ENCODE results near the gene PAMR1. TPM values are rescaled to one million over a fixed set of nuclear protein-coding genes. Genes with fewer than 3 reads are reported as not detected.
"Not testable (repeated sequence)": the region's sequence is repeated elsewhere in the genome, so short reads cannot be mapped to it uniquely, and the experiment has no call there.

Gene PAMR1, protein sequence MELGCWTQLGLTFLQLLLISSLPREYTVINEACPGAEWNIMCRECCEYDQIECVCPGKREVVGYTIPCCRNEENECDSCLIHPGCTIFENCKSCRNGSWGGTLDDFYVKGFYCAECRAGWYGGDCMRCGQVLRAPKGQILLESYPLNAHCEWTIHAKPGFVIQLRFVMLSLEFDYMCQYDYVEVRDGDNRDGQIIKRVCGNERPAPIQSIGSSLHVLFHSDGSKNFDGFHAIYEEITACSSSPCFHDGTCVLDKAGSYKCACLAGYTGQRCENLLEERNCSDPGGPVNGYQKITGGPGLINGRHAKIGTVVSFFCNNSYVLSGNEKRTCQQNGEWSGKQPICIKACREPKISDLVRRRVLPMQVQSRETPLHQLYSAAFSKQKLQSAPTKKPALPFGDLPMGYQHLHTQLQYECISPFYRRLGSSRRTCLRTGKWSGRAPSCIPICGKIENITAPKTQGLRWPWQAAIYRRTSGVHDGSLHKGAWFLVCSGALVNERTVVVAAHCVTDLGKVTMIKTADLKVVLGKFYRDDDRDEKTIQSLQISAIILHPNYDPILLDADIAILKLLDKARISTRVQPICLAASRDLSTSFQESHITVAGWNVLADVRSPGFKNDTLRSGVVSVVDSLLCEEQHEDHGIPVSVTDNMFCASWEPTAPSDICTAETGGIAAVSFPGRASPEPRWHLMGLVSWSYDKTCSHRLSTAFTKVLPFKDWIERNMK
- polyA plus RNA-seq (ENCODE audit: insufficient read length in 4 of 4) = 10 to 100 TPM in 1 of 4 donors, 1 to 10 TPM in 3; 3.5 to 11.2 (median 6.2) TPM

- DNase-seq (ENCODE audit: low read depth in 4 of 4, low spot score in 2 of 4) = peak in 2 of 4 donors; percentile 67 to 70
Observed at GRCh38 chr11:35525501-35526175, at the start of gene PAMR1. PAMR1 (minus strand) TSS chr11:35525616; CDS start chr11:35525585, 31 bp downstream.

DNA sequence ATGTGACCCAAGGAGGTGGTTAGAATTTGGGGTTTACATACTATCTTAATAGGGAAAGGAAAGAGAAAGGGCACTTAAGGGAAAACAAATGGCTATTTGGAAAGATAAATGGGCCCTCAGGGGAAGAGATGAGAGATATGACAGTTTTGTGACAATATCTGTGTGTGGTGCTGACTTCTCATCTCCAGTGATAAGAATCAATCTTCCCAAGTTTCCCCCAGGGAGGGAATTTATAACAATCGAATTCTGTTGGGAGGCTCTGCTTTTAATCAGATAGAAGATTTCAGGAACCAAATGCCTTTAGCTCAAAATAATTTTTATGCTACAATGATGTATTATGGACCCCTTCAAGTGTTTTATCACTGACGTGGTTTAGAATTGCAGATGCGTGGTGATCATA lies 46.3 kb upstream of the PAMR1 start:
- no peak for DNase-seq (ENCODE audit: low read depth in 4 of 4, low spot score in 2 of 4)

GRCh38 chr11:35567737-35568465 lies 42.5 kb upstream of the PAMR1 start:
- DNase-seq (ENCODE audit: low read depth in 4 of 4, low spot score in 2 of 4) = no peak

GRCh38 chr11:35566885-35567284 lies 41.5 kb upstream of the PAMR1 start:
- no peak for DNase-seq (ENCODE audit: low read depth in 4 of 4, low spot score in 2 of 4)

GRCh38 chr11:35566181-35566580 lies 40.8 kb upstream of the PAMR1 start:
- DNase-seq (ENCODE audit: low read depth in 4 of 4, low spot score in 2 of 4) = no peak

- no peak for DNase-seq (ENCODE audit: low read depth in 4 of 4, low spot score in 2 of 4)
Observed at GRCh38 chr11:35564245-35564595, 38.8 kb upstream of the PAMR1 start.

- no peak for DNase-seq (ENCODE audit: low read depth in 4 of 4, low spot score in 2 of 4)
Observed at GRCh38 chr11:35563484-35564244, 38.2 kb upstream of the PAMR1 start.

- DNase-seq (ENCODE audit: low read depth in 4 of 4, low spot score in 2 of 4) = no peak
Observed at GRCh38 chr11:35559949-35560348, 34.5 kb upstream of the PAMR1 start.

DNA sequence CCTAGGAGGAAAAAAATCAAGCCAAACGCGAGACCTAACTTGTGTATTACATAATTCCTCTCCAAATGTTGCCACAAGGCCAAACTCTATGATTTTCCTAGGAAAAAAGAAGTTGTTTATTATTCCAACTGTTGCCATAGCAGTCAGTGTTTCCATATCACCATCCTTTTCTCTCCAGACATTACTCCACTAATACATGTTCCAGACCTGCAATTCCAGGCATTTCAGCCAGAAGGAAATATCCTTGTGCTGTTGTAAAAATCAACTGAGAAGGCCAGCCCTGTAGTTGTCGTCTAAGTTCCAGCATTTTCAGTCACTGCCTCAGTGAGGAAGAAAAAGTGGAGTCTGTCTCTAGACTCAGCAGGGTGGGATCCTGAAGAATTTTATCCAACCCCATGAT lies 33.1 kb upstream of the PAMR1 start:
- DNase-seq (ENCODE audit: low read depth in 4 of 4, low spot score in 2 of 4) = no peak

GRCh38 chr11:35555488-35555887 lies 30.1 kb upstream of the PAMR1 start:
- no peak for DNase-seq (ENCODE audit: low read depth in 4 of 4, low spot score in 2 of 4)

DNA sequence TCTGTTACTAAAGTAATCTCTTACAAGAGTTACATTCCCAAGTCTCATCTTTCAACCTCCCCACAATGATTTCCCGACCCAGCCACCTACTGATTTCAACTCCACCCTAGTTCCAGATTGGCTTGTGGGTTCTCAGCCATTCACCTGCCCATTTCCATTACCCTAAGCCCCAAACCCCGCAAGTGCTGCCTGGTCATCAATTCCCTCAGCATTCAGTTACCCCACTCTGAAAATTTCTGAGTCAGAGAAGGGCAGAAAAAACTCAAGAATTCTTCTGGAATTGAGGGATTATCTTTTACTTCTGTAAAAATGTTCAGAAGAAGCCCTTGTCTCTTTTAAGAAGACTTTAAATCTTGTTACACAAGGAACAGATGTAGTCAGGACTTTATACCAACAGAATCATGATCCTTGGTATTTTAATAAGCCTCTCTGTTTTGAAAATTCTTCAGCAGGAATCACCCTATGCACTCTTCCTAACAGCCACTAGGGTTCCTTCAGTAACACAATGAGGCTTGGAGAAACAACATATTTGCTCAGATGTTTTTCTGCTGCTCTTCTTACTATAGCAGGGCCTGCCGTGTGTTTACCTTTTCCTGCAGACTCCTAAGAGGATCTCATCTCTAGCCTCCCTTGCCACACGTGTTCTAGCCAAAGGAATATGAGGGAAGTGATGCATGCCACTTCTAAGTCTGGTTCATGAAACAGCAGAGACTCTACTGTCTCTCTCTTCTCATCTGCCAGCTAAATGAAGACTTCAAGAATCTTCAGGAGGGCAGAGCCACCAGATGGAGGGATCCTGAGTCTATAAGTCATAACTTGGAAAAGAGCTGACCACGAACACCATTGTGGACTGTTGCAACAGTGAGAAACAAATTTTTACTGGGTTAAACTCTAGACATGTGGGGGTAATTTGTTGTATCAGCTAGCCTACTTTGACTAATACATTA lies 29.3 kb upstream of the PAMR1 start:
- DNase-seq (ENCODE audit: low read depth in 4 of 4, low spot score in 2 of 4) = no peak

- no peak for DNase-seq (ENCODE audit: low read depth in 4 of 4, low spot score in 2 of 4)
Observed at GRCh38 chr11:35553831-35554230, 28.4 kb upstream of the PAMR1 start.

DNA sequence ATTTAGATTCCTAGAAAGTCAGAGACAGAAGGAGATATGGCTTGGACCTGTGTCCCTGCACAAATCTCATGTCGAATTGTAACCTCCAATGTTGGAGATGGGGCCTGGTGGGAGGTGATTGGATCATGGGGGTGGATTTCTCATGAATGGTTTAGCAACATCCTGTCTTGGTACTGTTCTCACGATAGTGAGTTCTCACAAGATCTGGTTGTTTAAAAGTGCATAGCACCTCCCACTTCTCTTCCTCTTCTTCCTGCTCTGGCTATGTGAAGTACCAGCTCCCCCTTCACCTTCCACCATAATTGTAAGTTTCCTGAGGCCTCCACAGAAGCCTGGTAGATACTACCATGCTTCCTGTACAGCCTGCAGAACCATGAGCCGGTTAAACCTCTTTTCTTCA lies 27.6 kb upstream of the PAMR1 start:
- no peak for DNase-seq (ENCODE audit: low read depth in 4 of 4, low spot score in 2 of 4)

DNA sequence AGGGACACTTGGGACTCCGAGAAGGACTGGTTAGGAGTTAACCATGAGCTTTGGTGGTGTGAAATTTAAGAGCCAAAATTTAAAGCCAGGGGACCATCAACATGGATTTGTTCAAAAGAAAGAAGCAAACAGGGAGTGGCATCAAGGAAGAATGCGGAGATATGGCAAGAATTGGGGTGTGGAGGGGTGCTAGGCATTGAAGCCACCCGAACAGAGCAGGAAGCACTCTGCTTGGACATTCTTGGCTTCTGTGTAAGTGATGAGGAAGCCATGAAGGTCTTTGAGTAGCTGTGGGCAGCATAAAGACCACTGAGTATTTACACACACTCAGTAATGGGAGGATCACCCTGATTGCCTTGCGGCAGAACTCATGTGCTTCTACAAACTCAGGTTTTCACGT lies 27.2 kb upstream of the PAMR1 start:
- no peak for DNase-seq (ENCODE audit: low read depth in 4 of 4, low spot score in 2 of 4)

GRCh38 chr11:35550374-35551036 lies 25.1 kb upstream of the PAMR1 start:
- DNase-seq (ENCODE audit: low read depth in 4 of 4, low spot score in 2 of 4) = no peak

DNA sequence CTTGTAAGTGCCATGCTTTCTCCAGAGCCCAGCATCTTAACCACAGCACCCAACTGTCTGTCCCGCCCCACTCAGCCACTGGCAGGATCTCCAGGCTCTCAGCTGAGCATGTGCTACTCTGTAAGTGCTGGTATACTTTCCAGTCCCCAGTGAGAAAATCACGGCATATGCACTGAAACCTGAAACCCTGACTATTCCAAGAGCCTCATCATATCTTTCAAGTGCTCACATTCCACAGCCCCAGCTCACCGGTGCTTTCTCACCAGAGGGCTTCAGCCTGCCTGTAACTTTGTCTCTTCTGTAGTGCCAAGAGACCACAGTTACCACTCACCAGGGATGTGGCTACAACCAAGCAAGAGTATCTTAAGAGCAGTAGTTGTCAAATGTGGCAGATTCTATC lies 24.4 kb upstream of the PAMR1 start:
- no peak for DNase-seq (ENCODE audit: low read depth in 4 of 4, low spot score in 2 of 4)

DNA sequence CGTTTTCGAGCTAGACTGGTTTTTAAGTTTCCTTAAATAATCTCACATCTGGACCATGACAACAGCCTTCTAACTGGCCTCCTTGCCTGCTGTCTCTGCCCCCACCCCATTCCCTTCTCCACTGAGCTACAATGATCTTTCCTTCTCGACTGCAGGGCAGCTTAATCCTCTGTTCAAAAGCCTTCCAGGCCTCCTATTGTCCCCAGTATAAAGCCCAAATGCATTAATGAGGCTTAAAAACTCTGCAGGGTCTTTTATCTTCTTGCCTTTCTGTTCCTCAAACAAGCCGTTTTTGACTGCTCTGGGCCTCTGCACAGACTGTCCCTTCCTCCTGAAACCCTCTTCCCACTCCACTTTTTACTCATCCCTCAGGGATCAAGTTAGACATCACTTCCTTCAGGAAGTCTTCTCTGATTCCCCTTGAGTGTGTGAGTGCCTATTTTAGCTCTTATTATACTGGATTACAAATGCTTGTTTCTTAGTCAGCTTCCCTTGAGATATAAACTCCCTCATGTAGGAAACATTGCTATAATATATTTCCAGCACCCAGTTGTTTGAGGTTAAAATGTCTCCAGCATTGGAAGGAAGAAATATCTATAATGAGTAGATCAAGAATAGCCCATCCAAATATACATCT lies 23.6 kb upstream of the PAMR1 start:
- DNase-seq (ENCODE audit: low read depth in 4 of 4, low spot score in 2 of 4) = no peak

- DNase-seq (ENCODE audit: low read depth in 4 of 4, low spot score in 2 of 4) = not testable (repeated sequence)
Observed at GRCh38 chr11:35547995-35548394, 22.6 kb upstream of the PAMR1 start.
